ENCODE data around the gene MRPL4. TPM values are rescaled to one million over a fixed set of nuclear protein-coding genes. Genes with fewer than 3 reads are reported as not detected.
A peak's percentile ranks its signal among the peaks of the same experiment; 100 is the strongest.

Gene MRPL4
- total RNA-seq, 2 experiments from 2014 or later, result 148 to 155 TPM

DNA sequence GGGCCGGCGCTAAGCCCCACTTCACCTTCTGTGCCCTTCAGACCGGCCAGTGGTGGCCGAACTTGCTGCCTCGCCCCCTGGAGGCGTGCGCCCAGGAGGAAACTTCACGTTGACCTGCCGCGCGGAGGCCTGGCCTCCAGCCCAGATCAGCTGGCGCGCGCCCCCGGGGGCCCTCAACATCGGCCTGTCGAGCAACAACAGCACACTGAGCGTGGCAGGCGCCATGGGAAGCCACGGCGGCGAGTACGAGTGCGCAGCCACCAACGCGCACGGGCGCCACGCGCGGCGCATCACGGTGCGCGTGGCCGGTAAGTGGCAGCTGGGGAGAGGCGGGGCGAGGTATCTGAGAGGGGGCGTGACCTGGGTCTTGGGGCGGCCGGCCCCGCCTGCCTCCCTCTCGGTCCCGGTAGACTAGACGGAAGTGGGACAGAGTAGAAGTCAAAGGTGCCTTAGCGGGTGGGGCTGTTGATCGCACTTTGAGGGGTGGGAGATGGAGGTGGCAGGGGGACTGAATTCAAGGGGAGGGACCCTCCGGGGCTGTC, 43.4 kb downstream of the MRPL4 start:
- ChIA-PET POLR2A (no interaction called here), CTCF (ENCODE audit: unreplicated experiment) (no interaction called here)
- H3K9me2 ChIP-seq (ENCODE audit: insufficient read depth, low read length), result no peaks in the 10 kb centered on the region
- peak; percentile 29 for DNase-seq (ENCODE audit: low spot score)
- no peak overlapping the region for H3K4me3 ChIP-seq (ENCODE audit: low read depth, low read length, poor library complexity, severe bottlenecking)
- no TSS peak for BruUV-seq (replicated peaks)
- no peak overlapping the region for H2AFZ ChIP-seq (ENCODE audit: low read length)
- intact Hi-C loops (cut with micrococcal nuclease; ENCODE audit: unreplicated experiment), result no loop called here
- no peaks in the 10 kb centered on the region for H3K79me2 ChIP-seq (ENCODE audit: insufficient read depth, low read depth, low read length)
- H3K4me1 ChIP-seq (ENCODE audit: insufficient read depth, low read length, poor library complexity, severe bottlenecking), result peaks cover 34% of the 10 kb centered on the region
- H3K9me3 ChIP-seq (ENCODE audit: low read length), result no peaks in the 10 kb centered on the region
- no peak for TF ChIP-seq EZH2phosphoT487 (IDR thresholded peaks at IDR 0.05; ENCODE audit: borderline replicate concordance, low read depth, low read length)
- TF ChIP-seq, protein P1, sequence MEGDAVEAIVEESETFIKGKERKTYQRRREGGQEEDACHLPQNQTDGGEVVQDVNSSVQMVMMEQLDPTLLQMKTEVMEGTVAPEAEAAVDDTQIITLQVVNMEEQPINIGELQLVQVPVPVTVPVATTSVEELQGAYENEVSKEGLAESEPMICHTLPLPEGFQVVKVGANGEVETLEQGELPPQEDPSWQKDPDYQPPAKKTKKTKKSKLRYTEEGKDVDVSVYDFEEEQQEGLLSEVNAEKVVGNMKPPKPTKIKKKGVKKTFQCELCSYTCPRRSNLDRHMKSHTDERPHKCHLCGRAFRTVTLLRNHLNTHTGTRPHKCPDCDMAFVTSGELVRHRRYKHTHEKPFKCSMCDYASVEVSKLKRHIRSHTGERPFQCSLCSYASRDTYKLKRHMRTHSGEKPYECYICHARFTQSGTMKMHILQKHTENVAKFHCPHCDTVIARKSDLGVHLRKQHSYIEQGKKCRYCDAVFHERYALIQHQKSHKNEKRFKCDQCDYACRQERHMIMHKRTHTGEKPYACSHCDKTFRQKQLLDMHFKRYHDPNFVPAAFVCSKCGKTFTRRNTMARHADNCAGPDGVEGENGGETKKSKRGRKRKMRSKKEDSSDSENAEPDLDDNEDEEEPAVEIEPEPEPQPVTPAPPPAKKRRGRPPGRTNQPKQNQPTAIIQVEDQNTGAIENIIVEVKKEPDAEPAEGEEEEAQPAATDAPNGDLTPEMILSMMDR (conservative IDR thresholded peaks at IDR 0.05; ENCODE audit: low read length), result no peak
- H3K36me3 ChIP-seq (ENCODE audit: insufficient read depth, low read length), result no peaks in the 10 kb centered on the region
- H3K4me2 ChIP-seq (ENCODE audit: low read length), result peak overlapping the region; percentile 32; the same call in 1 of the 2 replicates
- H4K20me1 ChIP-seq (ENCODE audit: insufficient read depth, low read length), result no peaks in the 10 kb centered on the region
- H3K27ac ChIP-seq (ENCODE audit: low read depth, low read length, poor library complexity, severe bottlenecking), result no peak overlapping the region

DNA sequence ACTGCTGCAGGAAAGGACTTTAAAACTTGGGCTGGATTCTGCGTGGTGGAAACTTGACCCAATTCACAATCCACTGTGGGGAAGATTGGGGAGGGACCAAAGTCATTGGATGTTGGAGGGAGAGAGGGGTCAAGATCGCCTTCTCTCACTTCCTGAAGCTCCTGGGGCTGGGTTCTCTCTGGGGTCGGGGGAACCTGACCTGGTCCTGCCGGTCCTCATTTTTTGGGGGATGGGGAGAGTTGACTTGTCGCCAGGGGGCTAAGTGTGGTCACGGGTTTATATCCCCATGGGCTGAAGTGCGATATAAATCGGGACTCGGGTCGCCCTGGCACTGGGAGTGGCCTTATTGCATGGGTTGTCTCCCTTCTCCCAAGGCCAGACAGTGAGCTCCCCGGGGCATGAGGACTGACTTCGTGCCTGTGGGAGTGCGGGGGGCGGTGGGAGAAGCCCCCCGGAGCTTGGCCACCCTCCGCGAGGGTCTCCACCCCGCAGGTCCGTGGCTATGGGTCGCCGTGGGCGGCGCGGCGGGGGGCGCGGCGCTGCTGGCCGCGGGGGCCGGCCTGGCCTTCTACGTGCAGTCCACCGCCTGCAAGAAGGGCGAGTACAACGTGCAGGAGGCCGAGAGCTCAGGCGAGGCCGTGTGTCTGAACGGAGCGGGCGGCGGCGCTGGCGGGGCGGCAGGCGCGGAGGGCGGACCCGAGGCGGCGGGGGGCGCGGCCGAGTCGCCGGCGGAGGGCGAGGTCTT, 44.0 kb downstream of the MRPL4 start:
- H3K4me1 ChIP-seq (ENCODE audit: insufficient read depth, low read length, poor library complexity, severe bottlenecking), result peaks cover 27% of the 10 kb centered on the region
- H2AFZ ChIP-seq (ENCODE audit: low read length), result no peak overlapping the region
- ChIA-PET CTCF (ENCODE audit: unreplicated experiment) (no interaction called here), POLR2A (no interaction called here)
- no peak for DNase-seq (ENCODE audit: low spot score)
- TF ChIP-seq EZH2phosphoT487 (IDR thresholded peaks at IDR 0.05; ENCODE audit: borderline replicate concordance, low read depth, low read length), result no peak
- TF ChIP-seq, protein P1 (conservative IDR thresholded peaks at IDR 0.05; ENCODE audit: low read length), result no peak
- H3K27ac ChIP-seq (ENCODE audit: low read depth, low read length, poor library complexity, severe bottlenecking), result no peak overlapping the region
- no peaks in the 10 kb centered on the region for H3K9me3 ChIP-seq (ENCODE audit: low read length)
- intact Hi-C loops (cut with micrococcal nuclease; ENCODE audit: unreplicated experiment), result no loop called here
- no peaks in the 10 kb centered on the region for H4K20me1 ChIP-seq (ENCODE audit: insufficient read depth, low read length)
- H3K79me2 ChIP-seq (ENCODE audit: insufficient read depth, low read depth, low read length), result no peaks in the 10 kb centered on the region
- BruUV-seq (replicated peaks), result no TSS peak
- no peaks in the 10 kb centered on the region for H3K9me2 ChIP-seq (ENCODE audit: insufficient read depth, low read length)
- H3K4me3 ChIP-seq (ENCODE audit: low read depth, low read length, poor library complexity, severe bottlenecking), result no peak overlapping the region
- peak overlapping the region; percentile 32; the same call in 1 of the 2 replicates for H3K4me2 ChIP-seq (ENCODE audit: low read length)
- H3K36me3 ChIP-seq (ENCODE audit: insufficient read depth, low read length), result no peaks in the 10 kb centered on the region
